GM18505 (cell line): ENCODE results near the gene MATN1.
A peak's percentile ranks its signal among the peaks of the same experiment; 100 is the strongest.

Experiments
- ATAC-seq: cut with Tn5 transposase; IDR thresholded peaks from one replicate; pipeline ENCODE4 v1.9.1; 2021; ENCODE audit not compliant: unreplicated experiment
- POLR2A ChIP-seq: IDR thresholded peaks from 4 replicates; pipeline ENCODE4 v1.6.1; 2011; ENCODE audit warnings: borderline replicate concordance; ENCODE audit not compliant: insufficient read depth, insufficient read length; ENCODE audit errors: extremely low read depth

The MATN1 gene

DNA sequence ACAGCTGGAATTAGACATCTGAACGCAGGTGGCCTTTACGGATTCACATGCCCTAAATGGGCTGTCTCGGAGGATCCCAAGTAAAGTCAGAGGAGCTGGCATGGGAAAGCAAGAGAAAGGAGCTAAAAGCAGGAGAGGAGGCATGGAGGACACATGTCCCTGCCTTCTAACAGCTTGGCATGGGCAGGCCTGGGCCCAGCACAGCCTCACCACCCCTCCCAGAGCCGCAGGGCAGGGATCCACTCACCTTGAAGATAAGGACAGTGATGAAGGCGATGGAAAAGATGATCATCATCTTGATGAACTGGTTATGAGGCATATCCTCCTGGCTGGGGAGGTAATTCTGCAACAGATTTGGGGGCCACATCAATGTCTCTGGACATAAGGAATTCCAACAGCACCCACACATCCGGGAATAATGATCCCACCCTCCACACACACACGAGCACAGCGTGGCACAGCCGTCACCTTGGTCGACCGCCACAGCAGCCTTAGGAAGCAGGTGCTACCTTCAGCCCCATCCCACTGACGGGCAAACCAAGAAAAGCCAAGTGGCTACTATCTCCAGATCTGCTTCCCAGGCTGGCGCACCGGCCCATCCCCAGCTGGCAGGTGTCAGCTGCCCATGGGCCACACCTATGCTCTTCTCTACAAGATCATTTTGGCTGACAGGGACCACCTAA lies 14.1 kb upstream of the MATN1 start:
- TF ChIP-seq POLR2A: no peak
- ATAC-seq: no peak

DNA sequence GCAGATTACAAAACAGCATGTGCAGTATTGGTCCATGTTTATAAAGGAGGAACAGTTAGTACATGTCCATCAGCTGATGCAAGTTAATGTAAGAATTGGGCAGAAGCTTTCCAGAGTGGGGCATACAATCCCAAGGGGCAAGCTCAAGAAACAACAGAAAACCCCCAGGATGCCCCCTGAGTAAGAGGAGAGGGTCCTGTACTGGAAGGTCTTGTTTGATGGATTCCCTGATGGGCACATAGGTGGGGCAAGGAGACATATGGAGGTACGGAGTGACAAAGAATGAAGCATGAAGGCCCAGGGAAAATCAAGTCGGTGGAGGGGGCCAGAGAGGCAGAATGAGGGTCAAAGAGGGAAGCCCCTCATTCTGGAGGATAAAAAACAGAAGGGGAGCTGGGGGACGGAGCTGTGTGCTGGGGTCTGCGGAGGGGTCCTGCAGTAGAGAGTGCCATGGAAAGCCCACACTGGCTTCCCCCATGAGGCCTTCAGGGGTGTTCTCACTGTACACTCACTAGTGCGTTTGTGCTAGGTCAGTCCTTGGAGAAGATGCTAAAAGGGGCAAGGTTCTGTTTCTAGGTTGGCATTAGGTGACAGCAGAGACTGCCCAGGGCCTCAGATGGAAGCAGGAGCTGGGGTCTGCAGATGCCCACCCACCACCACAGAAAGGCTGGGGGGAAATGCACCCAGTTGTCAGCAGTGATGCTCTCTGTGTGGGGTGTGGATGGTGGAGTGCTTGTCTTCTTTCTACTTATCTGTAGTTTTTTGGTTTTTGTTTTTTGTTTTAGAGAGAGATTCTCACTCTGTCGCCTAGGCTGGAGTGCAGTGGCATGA lies 12.5 kb upstream of the MATN1 start:
- no peak for ATAC-seq
- TF ChIP-seq POLR2A: peak; percentile 29

DNA sequence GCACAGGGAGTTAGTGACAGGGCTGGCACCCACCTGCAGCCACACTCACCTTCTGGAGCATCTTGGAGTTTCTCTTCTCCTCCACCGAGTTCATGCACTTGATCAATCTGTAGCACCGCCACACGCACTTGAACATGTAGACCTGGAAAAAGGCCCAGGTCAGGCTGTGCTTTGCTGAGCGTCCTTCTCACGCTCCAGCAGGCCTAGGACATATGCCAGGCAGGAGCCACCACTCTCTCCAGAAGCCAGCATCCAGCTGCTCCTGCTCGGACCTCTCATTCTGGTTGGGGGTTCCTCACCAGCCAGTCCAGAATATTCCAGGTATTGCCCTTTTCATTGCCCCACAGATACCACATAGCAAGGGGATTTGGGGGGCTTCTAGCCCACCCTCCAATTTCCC lies 11.7 kb upstream of the MATN1 start:
- no peak for TF ChIP-seq POLR2A
- no peak for ATAC-seq

DNA sequence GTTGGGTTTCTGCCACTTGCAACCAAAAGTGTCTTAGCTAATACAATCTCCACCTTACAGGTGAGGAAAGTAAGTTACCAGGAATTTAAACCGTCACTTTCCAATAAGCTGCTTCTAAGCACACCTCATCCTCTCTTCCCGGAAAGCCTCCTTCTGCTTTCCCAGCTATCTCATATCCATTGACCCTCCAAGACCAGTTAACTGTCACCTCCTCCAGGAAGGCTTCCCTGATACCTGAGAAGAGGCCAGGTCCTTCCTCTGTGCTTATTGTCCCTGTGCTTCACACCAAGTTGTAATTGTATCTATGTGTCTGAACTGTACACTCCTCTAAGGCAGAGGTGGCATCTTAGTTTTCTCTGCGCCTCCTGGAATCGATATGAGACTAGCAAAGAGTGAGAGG lies 11.2 kb upstream of the MATN1 start:
- no peak for TF ChIP-seq POLR2A

DNA sequence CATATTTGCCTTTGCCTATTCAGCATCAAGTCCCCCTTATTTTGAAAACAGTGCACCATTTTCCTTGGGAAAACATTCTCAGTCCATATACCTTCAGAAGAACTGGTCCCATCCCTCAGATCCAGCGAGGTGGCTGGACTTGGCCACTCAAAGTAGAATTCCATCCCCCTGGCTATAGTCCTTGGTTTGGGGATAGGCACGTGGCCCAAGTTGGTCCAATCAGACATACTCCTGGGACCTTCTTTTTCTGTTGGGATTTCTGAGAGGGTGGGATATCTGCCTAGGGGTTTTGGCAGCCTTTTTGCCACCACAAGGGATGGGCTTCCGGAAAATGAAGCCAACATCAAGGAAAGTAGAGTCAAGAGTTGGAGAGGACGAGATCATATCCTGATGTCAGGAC lies 10.7 kb upstream of the MATN1 start:
- no peak for ATAC-seq

More for the DNA sequence above, 11.2 kb upstream of the MATN1 start:
- no peak for ATAC-seq

DNA sequence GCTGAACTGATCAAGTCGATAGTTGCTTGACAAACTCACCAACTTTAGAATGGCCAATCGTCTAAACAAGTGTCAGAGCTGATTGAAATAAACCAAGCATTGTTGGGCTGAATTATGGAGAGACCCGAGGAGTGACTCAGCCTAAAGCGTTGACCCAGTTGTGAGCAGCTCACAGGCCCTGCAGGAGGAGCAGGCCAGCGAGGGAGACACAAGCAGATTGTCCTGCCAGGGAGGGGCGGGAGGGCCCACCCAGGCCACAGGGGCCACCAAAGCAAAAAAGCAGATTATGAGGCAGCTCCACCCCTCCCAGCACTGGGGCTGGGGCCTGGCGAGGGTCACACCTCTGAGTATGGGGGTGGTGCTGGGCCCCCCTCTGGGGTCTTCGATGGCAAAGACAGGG lies 10.1 kb upstream of the MATN1 start:
- peak; percentile 28 for TF ChIP-seq POLR2A
- no peak for ATAC-seq

More for the DNA sequence above, 10.7 kb upstream of the MATN1 start:
- peak; percentile 2 for TF ChIP-seq POLR2A

DNA sequence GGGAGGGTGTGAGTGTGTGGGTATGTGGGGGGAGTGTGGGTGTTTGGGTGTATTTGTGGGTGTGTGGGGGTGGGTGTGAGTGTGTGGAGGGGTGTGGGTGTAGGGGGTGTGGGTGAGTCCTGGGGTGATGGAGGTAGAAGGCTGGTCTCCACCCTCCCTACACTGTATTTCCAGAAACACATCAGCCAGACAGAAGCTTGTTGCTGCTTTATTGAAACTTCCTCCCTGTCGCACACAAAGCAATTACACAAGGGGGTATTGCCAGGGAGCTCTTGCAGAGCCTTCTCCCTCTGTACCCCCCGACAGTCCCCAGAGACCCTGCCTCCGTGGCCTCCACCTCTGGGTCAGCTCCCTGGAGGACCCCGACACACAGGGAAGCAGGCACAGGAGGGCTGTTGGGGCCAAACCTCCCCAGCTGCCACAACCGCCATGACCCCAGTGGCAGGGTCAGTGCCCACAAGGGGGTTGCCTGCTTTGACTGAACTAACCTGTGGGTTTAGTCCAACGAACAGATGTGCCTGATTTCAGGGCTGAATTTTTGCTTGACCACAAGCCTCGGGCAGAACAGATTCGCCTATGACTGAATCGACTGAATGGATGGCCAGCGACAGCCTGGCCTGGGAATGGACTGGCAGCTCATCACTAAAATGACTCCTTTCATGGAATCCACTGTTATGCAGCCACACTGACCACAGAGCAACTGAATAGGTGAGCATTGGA lies 9.1 kb upstream of the MATN1 start:
- TF ChIP-seq POLR2A: peak; percentile 42
- ATAC-seq: no peak

DNA sequence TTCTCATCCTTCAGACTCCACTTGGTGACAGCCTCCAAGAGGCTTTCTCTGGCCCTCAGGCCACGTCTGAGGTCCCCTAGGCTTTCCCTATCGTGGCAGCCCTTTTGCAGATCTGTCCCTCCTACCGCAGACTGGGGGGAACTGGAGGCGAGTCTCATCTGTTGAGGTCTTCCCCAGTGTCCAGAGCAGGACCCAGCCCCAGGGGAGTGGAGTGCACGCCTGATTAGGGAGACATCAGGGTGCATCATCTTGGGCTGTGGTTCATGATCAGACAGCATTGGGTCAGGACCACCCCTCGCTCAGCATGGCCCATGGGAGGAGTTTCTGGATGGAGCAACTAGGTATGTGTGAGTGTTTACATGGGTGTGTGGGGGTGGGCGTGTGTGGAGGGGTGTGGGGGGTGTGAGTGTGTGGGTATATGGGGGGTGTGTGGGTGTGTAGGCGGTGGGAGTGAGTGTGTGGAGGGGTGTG lies 8.5 kb upstream of the MATN1 start:
- no peak for ATAC-seq
- TF ChIP-seq POLR2A: no peak

DNA sequence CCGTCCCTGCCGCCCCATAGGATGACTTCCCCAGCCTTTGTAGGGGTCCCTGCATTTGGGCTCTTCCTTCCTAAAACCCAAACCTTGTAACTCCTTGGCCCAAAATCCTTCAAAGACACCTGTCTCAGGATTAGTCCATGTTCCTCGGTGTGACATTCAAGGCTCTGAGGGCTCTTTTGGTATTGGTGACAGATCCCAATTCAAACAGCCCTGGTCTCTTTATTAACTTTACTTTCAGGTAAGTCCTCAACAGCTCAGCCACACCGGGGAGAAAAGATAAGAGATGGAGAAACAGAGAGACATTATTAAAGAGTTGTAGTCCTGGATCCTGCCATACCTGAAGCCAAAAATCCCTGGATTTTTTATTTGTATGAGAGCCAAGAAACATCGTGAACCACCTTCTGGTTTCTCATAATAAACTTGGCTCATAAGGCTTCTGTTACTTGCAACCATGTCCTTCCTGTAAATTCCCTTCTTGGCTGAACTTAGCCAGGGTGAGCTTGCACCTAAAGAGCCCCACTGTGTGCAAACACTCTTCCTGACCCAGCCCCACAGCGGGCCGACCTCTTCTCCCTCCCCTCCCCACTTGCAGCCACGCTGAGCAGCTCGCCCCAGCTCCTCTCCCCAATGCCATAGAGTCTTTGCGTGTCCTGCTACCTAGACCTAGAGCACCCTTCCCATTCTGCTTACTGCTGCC lies 7.9 kb upstream of the MATN1 start:
- ATAC-seq: no peak
- TF ChIP-seq POLR2A: no peak

DNA sequence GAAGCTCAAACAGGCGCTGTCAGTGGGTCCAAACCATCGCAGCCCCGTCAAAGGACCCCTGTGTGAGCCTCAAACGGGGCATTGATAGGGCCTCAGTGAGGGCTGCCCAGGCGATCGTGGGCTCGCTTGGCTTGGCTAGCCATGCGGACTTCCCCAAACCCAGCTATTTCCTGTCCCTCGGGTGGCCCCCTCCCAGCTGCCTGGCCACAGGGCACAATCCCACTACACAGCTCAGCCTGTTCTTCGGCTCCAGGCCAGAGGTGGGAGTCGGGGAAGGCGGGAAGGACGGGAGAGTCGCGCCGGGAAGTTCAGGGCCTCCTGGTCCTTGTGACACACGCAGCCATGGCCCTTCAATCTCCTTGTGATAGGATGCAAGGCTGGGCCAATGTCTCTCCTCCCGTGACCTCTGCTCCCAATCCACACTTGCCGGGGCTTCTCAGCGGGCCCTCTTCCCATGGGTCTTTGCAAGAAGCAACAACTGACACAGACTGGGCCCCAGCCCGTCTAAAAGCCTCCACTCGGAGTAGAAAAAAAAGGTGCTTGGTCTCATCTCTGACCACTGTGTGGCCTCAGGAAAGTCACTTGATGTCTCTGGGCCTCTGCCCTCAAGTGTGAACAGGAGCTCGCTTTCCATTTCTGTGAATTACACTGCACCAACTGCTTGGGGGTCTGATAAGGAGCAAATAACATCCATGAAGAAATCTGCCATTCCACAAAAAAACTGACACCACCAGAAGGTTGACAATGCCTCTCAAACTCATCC lies 7.1 kb upstream of the MATN1 start:
- no peak for TF ChIP-seq POLR2A
- peak; percentile 46 for ATAC-seq

DNA sequence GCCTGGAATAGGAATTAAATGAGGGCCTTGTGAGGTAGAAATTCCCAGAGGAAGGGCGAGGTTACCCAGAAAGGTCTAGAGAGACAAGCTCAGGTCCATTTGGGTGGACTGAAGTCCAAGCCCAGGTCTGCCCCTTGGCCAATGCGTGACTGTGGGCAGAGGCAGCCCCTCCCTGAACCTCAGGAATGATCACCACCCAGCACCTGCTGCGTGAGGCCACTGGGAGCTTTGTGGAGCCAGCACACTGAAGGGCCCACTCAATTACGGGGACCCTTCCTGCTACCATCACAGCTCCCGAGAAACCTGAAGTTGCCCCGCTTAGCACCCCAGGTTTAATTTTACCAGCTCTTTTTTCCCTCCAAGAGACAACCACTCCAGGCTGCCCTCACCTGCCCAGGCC lies 6.5 kb upstream of the MATN1 start:
- TF ChIP-seq POLR2A: no peak
- no peak for ATAC-seq

DNA sequence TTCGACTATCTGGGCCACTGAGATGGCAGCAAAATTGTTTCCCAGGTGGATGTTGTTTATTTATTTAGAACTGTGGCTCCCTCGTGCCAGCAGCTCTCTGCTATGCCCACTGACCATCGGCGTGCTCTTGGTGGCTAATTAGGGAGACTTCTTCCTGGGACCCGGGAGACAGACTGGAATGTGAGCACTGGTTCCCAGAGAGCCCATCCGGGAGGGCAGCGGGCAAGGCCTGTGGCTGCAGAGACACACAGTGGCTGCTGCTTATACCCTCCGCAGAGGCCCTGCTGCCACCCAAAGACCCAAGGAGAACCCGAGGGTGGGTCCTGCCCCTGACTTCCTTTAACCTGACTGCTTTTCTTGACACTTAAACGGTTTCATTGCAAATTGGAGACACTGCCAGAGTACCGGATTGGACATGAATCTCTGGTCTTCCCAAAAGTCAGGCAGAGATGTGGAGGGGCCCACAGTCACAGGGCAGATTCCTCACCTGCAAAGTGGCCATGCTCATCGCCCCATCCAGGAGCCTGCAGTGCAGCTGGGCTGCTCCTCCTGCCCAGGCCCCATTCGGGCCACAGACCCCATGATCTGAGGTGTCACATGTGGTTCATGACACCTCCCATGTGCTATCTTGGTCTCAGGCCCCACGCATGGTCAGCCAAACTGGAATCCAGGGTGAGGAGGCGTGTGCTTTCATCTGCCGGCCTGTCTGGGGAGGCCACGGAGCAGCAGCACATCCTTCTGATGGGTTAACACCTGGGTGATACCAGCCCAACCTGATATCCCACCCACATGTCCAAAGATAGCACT lies 5.7 kb upstream of the MATN1 start:
- TF ChIP-seq POLR2A: no peak
- ATAC-seq: no peak

DNA sequence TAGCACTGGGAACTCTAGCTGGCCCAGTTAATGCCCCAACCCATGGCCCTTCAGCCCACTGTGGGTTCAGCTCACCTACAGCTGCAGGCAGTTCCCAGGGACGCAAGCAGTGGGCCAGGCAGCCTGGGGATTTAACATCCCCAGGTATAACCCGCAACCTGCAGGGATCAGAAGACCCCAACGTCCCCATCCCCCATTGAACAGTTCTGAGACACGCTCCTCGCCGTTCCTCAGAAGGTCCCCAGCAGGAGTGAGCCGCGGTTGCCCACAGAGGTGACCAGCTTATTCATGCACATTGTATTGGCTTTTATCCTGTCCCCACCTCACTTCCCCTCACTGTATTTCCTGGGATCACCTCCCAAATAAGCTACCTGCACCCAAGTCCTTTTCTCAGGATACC lies 5.0 kb upstream of the MATN1 start:
- no peak for TF ChIP-seq POLR2A
- ATAC-seq: no peak
